GM18951 (cell line): ENCODE data around the gene OPCML.

ENCODE experiments used
- POLR2A ChIP-seq: IDR thresholded peaks from 4 replicates; pipeline ENCODE4 v1.6.1; 2011; ENCODE audit warnings: mild to moderate bottlenecking; ENCODE audit not compliant: insufficient read length, insufficient read depth; ENCODE audit errors: extremely low read depth
- in situ Hi-C: fragments of 300-500 bp; cut with MboI; formaldehyde crosslinking; loops from one replicate; pipeline ENCODE4 v1.12.0; 2022; ENCODE audit warnings: low sequenced_read_pairs, mixed read lengths, inconsistent platforms; ENCODE audit not compliant: unreplicated experiment

OPCML gene

GRCh38 chr11:132638423-132638822, 893.9 kb downstream of the OPCML start:
- TF ChIP-seq POLR2A, result no peak
- in situ Hi-C loops, result no loop called here

DNA sequence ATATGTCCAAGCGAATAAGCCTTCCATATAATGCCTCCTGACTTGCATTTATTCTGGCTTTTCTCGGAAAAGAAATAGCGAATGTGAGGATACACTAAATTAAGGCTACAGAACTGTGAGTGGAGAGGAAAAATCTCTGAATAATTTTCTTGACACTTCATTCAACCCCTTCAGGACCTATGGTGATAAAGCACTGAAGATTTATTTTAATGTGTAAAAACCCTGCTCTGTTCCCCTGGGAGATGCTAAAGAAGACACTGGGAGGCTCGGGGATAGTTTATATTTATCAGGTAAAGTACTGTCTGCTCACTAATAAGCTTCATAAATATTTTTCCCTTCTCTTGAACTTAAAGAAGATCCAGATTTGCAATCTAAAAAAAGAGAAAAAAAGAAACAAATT, 895.8 kb downstream of the OPCML start:
- in situ Hi-C loops, result no loop called here
- no peak for TF ChIP-seq POLR2A

GRCh38 chr11:132632641-132633124, 899.6 kb downstream of the OPCML start:
- in situ Hi-C loops, result no loop called here
- no peak for TF ChIP-seq POLR2A

GRCh38 chr11:132631989-132632388, 900.3 kb downstream of the OPCML start:
- TF ChIP-seq POLR2A, result no peak
- in situ Hi-C loops, result no loop called here

DNA sequence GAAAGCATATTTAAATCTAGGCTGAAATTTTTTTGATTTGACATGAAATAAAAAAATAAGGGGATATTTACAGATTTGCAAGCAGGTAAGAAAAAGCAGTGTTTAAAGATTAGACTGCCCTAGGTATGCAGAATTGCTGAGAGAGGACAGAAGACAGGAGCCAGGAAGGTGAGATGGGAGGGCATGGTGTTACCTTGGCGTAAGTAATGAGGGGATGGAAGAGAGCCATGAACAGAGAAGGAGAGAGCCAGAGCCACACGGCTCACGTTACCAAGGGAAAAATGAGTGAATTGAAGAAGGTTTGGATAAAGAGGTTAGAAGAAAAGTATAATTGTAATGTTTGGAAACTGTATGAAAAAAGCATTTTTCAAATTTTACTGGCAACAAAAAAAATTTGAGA, 904.3 kb downstream of the OPCML start:
- TF ChIP-seq POLR2A, result no peak
- in situ Hi-C loops, result no loop called here

- TF ChIP-seq POLR2A, result no peak
These were observed 905.9 kb downstream of the OPCML start for GRCh38 chr11:132626446-132626845.

GRCh38 chr11:132623511-132623910, 908.8 kb downstream of the OPCML start:
- TF ChIP-seq POLR2A, result no peak
- in situ Hi-C loops, result no loop called here

More at GRCh38 chr11:132626446-132626845, 905.9 kb downstream of the OPCML start:
- in situ Hi-C loops, result no loop called here

DNA sequence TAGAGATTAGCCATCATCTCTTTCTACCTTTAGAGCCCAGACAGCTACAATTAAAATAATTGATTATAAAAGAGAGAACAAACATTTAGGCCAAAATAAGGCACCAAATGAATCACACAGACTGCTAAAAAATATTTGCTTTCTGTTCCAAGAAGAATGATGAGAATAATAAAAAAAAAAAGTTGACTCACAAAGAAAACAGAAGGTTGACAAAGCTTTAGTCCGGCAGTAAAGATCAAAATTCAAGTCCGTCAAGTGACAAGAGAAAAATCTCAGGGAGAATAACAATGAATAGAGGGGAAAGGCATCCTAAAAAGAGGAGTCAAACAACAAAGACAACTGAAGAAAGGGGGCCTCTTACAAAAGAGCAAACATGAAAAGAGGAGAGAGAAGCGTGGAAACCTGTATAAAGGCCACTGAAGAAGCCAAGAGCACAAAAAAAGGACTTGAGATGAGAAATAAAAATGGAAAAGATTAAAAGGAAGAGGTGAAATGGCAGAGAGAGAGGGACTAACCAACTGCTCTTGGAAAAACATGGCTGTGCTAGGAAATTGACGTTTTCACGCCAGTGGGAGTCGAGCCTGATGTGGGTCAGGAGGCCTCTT, 910.2 kb downstream of the OPCML start:
- no peak for TF ChIP-seq POLR2A
- in situ Hi-C loops, result no loop called here

DNA sequence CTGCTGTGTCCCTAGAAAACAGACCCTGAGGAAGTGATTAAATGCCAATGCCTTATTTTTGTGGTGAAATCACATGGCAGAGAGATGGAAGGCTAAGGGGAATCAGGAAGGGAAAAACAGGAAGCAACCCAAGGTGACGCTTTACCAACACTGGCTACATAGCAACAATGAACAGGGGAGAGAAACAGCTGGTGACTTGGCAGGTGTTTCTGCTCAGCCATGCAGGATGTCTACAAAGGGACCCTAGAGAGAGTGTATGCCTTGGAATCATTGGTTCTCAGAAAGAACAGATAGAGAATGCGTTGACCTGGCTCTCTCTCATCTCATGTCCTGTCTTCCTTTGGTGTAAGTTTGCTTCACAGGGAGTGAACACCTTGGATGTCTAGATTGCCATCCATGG, 911.9 kb downstream of the OPCML start:
- in situ Hi-C loops, result no loop called here
- TF ChIP-seq POLR2A, result no peak

- no peak for TF ChIP-seq POLR2A
- in situ Hi-C loops, result no loop called here
These were observed 921.5 kb downstream of the OPCML start for GRCh38 chr11:132610791-132611190.

- in situ Hi-C loops, result no loop called here
- no peak for TF ChIP-seq POLR2A
These were observed 922.1 kb downstream of the OPCML start for GRCh38 chr11:132610216-132610615.

DNA sequence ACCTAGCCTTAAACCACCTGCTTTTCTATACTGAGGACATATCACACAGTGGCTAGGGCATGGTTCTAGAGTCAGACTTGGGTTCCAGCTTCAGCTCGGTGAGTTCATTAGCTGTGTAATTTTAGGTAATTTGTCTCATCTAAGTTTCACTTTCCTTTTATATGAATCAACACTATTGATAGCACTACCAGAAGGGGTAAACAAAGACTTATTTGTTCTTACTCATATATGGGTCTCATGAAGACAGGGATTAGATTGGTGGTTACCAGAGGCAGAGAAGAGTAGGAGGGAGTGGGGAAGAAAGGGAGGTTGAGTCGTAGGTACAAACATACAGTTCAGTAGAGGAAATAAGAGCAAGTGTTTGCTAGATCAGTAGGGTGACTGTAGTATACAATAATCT, 924.7 kb downstream of the OPCML start:
- in situ Hi-C loops, result no loop called here
- TF ChIP-seq POLR2A, result no peak

DNA sequence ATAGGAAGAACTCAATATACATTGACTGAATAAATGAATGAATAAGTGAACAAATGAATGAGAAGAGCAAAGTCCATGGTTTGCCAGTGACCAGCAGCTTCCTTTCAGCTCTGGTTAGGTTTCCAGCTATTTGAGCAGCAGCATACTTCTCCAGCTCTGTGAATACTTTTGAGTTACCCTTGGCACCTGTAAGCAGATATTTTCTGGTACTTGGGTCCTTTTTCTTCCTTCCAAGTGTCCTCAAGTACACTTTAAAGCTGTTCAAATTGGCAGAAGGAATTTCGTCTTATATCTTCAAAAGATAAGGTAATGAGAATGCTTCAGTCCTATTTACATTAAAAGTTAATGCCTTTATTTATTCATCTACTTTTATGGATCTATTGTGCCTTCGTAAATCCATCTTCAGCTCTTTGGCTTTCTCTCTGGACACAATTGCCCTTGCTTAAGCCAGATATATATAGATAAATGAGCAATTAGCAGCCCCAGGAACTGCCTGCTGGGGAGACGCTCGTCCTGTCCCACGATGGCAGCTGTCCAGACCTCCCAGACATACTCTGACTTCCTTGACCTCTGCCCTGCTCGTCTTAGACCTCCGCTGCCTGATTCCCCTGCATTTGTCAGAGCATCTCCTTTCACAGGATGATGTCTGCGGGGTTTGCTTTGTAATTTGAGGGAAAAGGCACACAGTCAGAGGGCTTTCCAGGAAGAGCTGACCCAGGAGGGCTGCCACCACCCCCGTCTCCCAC, 926.3 kb downstream of the OPCML start:
- in situ Hi-C loops, result no loop called here
- no peak for TF ChIP-seq POLR2A

- in situ Hi-C loops, result no loop called here
- TF ChIP-seq POLR2A, result no peak
These were observed 927.9 kb downstream of the OPCML start for GRCh38 chr11:132604431-132604830.
